Keratinocyte (primary cell): ENCODE data around the gene SMYD3. TPM values are rescaled to one million over a fixed set of nuclear protein-coding genes. Genes with fewer than 3 reads are reported as not detected.

ENCODE experiments used
- DNase-seq: peaks from one replicate; pipeline ENCODE4 v3.0.0-alpha.2; 2011; ENCODE audit warnings: low read depth, missing footprints, low spot score
- FAIRE-seq: peaks from 2 replicates; lab custom pipeline; 2011; peaks lifted over from hg19 to GRCh38; lab: Jason Lieb, UNC
- H2AFZ ChIP-seq: 2 replicates; pipeline ENCODE4 v1.6.0; 2012; ENCODE audit warnings: low read length, control low read depth, inconsistent platforms; ENCODE audit not compliant: control insufficient read depth
- H3K27ac ChIP-seq: 2 replicates; pipeline ENCODE4 v1.5.1; 2011; ENCODE audit warnings: low read length; ENCODE audit not compliant: control insufficient read depth, insufficient read depth
- H3K27me3 ChIP-seq: 3 replicates; pipeline ENCODE4 v1.6.0; 2011; ENCODE audit warnings: low read length; ENCODE audit not compliant: control insufficient read depth, insufficient read depth; ENCODE audit errors: extremely low read depth
- H3K36me3 ChIP-seq, 2 experiments: 2 replicates in 1 of 2; 3 replicates in 1 of 2; pipeline ENCODE4 v1.5.1; 2011; ENCODE audit warnings: low read length in 2 of 2, mild to moderate bottlenecking in 1 of 2; ENCODE audit not compliant: control insufficient read depth in 2 of 2, insufficient read depth in 2 of 2; ENCODE audit errors: extremely low read depth in 1 of 2
- H3K4me1 ChIP-seq: 3 replicates; pipeline ENCODE4 v1.5.1; 2011; ENCODE audit warnings: low read length; ENCODE audit not compliant: control insufficient read depth, insufficient read depth; ENCODE audit errors: extremely low read depth
- H3K4me2 ChIP-seq: 3 replicates; pipeline ENCODE4 v1.6.0; 2011; ENCODE audit warnings: low read depth, low read length; ENCODE audit not compliant: control insufficient read depth, insufficient read depth; ENCODE audit errors: extremely low read depth
- H3K4me3 ChIP-seq, 3 experiments: fragments of 200-600 bp in 1 of 3; sonication (generic) in 1 of 3; 2 replicates in 2 of 3; 3 replicates in 1 of 3; pipeline ENCODE4 v1.5.1; 2011 to 2016; ENCODE audit warnings: low read length in 3 of 3, mild to moderate bottlenecking in 3 of 3, control low read depth in 2 of 3, inconsistent platforms in 1 of 3, low read depth in 1 of 3, mixed read lengths in 1 of 3, mixed run types in 1 of 3, moderate library complexity in 1 of 3; ENCODE audit not compliant: control insufficient read depth in 2 of 3, insufficient read depth in 2 of 3; ENCODE audit errors: extremely low read depth in 1 of 3
- H3K79me2 ChIP-seq: 2 replicates; pipeline ENCODE4 v1.6.0; 2012; ENCODE audit warnings: low read length; ENCODE audit not compliant: control insufficient read depth, insufficient read depth
- H3K9ac ChIP-seq: 3 replicates; pipeline ENCODE4 v1.6.0; 2011; ENCODE audit warnings: low read length; ENCODE audit not compliant: control insufficient read depth, insufficient read depth; ENCODE audit errors: extremely low read depth
- H3K9me1 ChIP-seq: 3 replicates; pipeline ENCODE4 v1.6.0; 2011; ENCODE audit warnings: low read length; ENCODE audit not compliant: control insufficient read depth, insufficient read depth; ENCODE audit errors: extremely low read depth
- H3K9me3 ChIP-seq: 2 replicates; pipeline ENCODE4 v1.5.1; 2012; ENCODE audit warnings: low read depth, low read length; ENCODE audit not compliant: control insufficient read depth
- H4K20me1 ChIP-seq: 3 replicates; pipeline ENCODE4 v1.6.0; 2011; ENCODE audit warnings: low read length; ENCODE audit not compliant: control insufficient read depth, insufficient read depth; ENCODE audit errors: extremely low read depth
- CTCF ChIP-seq, 3 experiments: IDR thresholded peaks in 1 of 3; conservative IDR thresholded peaks in 1 of 3; optimal IDR thresholded peaks in 1 of 3; 2 replicates in 2 of 3; 3 replicates in 1 of 3; pipeline versions ENCODE3 to v1.5.1; 2011; ENCODE audit warnings: low read length in 3 of 3, mild to moderate bottlenecking in 3 of 3, moderate library complexity in 2 of 3, control low read depth in 1 of 3, inconsistent platforms in 1 of 3; ENCODE audit not compliant: insufficient read depth in 2 of 3; ENCODE audit errors: extremely low read depth in 1 of 3
- EZH2 ChIP-seq: IDR thresholded peaks from one replicate; pipeline ENCODE4 v1.6.1; 2012; ENCODE audit warnings: inconsistent platforms, mild to moderate bottlenecking, low read length, moderate library complexity
- dilution Hi-C: fragments of 300-500 bp; cut with MboI; formaldehyde crosslinking; loops from one replicate; pipeline ENCODE4 v1.7.0; 2020; ENCODE audit warnings: low sequenced_read_pairs; ENCODE audit not compliant: extremely low pct_ligation_motif_present
- polyA plus RNA-seq, 5 experiments: library from polyadenylated mRNA; depleted of rRNA in 3 of 5; stranded (reverse) in 3 of 5; stranded (forward) in 1 of 5; unstranded in 1 of 5; fragments of >200 nt; gene quantifications; 1 replicate in 1 of 5; 2 replicates in 3 of 5; 3 replicates in 1 of 5; pipeline versions ENCODE4 v1.2.1 to v1.2.3, GENCODE V29; 2011 to 2012; ENCODE audit warnings: missing spikeins in 2 of 5, low read depth in 1 of 5, low replicate concordance in 1 of 5

SMYD3 gene
- polyA plus RNA-seq, 1 donor (not counting 4 experiments of a cell fraction or from before 2014, with no cell fraction given): 31.0 TPM

- H3K79me2 ChIP-seq: no peaks in the 10 kb centered on the region
- peaks cover 20% of the 10 kb centered on the region for H3K9me3 ChIP-seq
- FAIRE-seq: no peak
- no peak overlapping the region for H3K9ac ChIP-seq
- no peak overlapping the region for H3K4me2 ChIP-seq
- TF ChIP-seq EZH2 (no peak), CTCF (optimal IDR thresholded peaks at IDR 0.05 in 1 of 3, IDR thresholded peaks at IDR 0.05 in 1 of 3, conservative IDR thresholded peaks at IDR 0.05 in 1 of 3; ENCODE audit: extremely low read depth in 1 of 3, insufficient read depth in 2 of 3, low read length in 3 of 3) (no peak)
- dilution Hi-C loops: no loop called here
- H4K20me1 ChIP-seq: no peaks in the 10 kb centered on the region
- no peak for DNase-seq
- no peak overlapping the region for H3K4me3 ChIP-seq
- H3K27ac ChIP-seq: no peak overlapping the region
- H3K27me3 ChIP-seq: no peaks in the 10 kb centered on the region
- H3K4me1 ChIP-seq: no peaks in the 10 kb centered on the region
- no peak overlapping the region for H2AFZ ChIP-seq
- H3K36me3 ChIP-seq: no peaks in the 10 kb centered on the region
- H3K9me1 ChIP-seq: no peaks in the 10 kb centered on the region
Measured at GRCh38 chr1:246513619-246514343, 6.7 kb upstream of the SMYD3 start.

GRCh38 chr1:246513041-246513440 lies 6.0 kb upstream of the SMYD3 start:
- Histone ChIP-seq H3K4me1 (no peaks in the 10 kb centered on the region), H3K36me3 (no peaks in the 10 kb centered on the region), H3K9me1 (no peaks in the 10 kb centered on the region), H3K27ac (no peak overlapping the region), H3K4me2 (no peak overlapping the region), H3K27me3 (no peaks in the 10 kb centered on the region), H3K9me3 (peaks cover 20% of the 10 kb centered on the region), H4K20me1 (no peaks in the 10 kb centered on the region), H3K79me2 (no peaks in the 10 kb centered on the region), H3K4me3 (no peak overlapping the region), H2AFZ (no peak overlapping the region), H3K9ac (no peak overlapping the region)
- FAIRE-seq (no peak), DNase-seq (no peak)
- dilution Hi-C loops: no loop called here
- TF ChIP-seq CTCF (optimal IDR thresholded peaks at IDR 0.05 in 1 of 3, IDR thresholded peaks at IDR 0.05 in 1 of 3, conservative IDR thresholded peaks at IDR 0.05 in 1 of 3; ENCODE audit: extremely low read depth in 1 of 3, insufficient read depth in 2 of 3, low read length in 3 of 3) (no peak), EZH2 (no peak)
